GM18508 (cell line): ENCODE data around the gene KIF1C.
"Not testable (repeated sequence)": the region's sequence is repeated elsewhere in the genome, so short reads cannot be mapped to it uniquely, and the experiment has no call there.

Experiments
- ATAC-seq: cut with Tn5 transposase; IDR thresholded peaks from one replicate; pipeline ENCODE4 v1.9.1; 2021; ENCODE audit warnings: moderate number of reproducible peaks; ENCODE audit not compliant: insufficient read depth, unreplicated experiment

Gene KIF1C

GRCh38 chr17:5042157-5043022, 44.6 kb downstream of the KIF1C start:
- ATAC-seq: no peak

GRCh38 chr17:5043524-5043923, 45.8 kb downstream of the KIF1C start:
- no peak for ATAC-seq

GRCh38 chr17:5044630-5045029, 46.9 kb downstream of the KIF1C start:
- ATAC-seq: no peak

DNA sequence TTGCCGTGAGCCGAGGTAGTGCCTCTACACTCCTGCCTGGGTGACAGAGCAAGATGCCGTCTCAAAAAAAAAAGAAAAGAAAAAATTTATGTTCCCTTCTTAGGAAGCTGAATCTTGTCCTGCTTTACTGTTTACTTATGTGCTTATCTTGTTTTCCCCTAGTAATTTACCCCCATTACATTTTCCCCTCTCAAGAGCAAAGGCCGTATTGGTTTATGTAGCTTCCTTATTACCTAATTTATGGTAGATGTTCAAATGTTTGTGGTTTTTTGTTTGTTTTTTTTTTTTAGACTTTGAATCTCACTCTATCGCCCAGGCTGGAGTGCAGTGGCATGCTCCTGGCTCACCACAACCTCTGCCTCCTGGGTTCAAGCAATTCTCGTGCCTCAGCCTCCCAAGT, 47.7 kb downstream of the KIF1C start:
- ATAC-seq: no peak

DNA sequence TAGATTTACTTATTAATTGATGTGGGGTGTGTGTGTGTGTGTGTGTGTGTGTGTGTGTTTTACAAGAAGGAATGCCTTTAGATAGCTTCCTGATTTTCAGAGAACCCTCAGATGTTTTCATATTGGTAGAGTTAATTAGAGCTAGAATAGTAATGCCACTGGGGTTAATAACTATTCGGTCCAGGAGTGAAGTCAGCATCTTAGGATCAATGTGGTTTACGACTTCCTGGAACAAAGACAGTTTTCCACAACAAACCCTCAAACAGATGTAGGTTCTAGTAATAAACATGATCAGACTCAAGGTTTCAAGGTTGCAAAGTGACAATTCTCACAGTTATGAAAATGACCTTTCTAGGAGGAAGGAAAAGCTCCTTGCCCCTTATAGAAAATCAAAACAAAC, 49.7 kb downstream of the KIF1C start:
- ATAC-seq: no peak

- no peak for ATAC-seq
Observed at GRCh38 chr17:5049314-5049841, 51.6 kb downstream of the KIF1C start.

DNA sequence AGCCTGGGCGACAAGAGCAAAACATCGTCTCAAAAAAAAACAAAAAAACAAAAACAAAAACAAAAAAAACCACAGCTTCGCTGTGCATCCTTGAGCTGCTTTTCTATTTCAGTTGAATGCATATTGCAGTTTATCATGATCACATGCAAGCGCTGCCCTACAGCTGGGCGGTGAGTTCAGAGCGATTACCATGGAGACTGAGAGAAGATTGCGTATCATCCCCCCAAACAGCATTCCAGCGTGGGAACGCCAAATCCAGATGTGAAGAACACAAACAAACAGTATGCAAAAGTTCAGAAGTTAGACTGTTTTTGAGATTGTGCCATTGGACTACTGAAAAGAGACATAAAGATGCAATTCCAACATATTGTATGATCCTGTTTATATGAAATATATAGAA, 52.5 kb downstream of the KIF1C start:
- no peak for ATAC-seq

- ATAC-seq: no peak
Observed at GRCh38 chr17:5055543-5055942, 57.8 kb downstream of the KIF1C start.

- no peak for ATAC-seq
Observed at GRCh38 chr17:5065227-5065744, 67.5 kb downstream of the KIF1C start.

DNA sequence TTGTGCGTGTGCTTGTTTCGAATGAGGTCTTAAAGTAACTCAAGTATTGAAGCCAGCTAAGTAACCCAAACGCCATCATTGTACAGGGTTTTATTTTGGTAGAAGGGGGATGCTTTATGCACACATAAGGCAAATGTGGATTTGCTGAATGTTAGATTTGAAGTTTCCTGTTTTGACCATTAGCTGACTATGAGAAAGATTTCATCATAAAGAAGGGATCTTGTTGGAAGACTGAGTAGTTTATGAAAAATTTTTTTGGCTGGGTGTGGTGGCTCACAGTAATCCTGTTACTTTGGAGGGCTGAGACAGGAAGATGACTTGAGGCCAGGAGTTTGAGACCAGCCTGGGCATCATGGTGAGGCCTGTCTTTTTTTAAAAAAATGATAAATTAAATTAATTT, 70.5 kb downstream of the KIF1C start:
- no peak for ATAC-seq

DNA sequence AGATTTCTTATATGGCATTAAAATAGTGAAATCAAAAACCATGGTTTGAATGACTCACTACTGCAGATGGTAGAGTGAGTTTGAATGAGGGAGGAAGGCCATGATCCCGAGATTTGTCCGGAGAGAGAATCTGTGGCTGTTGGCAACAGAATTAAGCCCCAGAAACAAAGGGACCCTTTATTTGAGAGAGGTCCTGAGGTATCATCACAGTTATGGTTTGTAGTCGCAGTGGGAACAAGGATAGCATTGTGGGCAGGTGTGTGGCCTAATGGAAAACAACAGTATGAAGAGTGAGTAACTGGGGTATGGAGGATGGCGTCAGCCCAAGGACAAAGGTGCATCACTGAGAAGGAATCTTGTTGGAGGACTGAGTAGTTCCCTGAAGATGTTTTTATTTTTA, 72.0 kb downstream of the KIF1C start:
- no peak for ATAC-seq

DNA sequence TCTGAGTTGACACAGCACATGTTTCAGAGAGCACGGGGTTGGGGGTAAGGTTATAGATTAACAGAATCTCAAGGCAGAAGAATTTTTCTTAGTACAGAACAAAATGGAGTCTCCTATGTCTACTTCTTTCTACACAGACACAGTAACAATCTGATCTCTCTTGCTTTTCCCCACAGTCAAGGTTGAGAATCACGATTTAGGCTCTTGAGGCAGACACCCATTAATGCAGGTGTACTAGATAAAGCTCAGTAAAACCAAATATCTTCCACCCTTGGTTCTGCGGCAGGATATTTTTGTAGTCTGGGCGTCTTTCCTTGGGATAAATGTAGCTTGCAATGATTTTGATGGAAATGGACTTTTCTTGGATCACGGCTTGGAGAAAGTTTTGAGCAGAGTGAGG, 77.7 kb downstream of the KIF1C start:
- not testable (repeated sequence) for ATAC-seq

GRCh38 chr17:5077275-5077674, 79.5 kb downstream of the KIF1C start:
- not testable (repeated sequence) for ATAC-seq

DNA sequence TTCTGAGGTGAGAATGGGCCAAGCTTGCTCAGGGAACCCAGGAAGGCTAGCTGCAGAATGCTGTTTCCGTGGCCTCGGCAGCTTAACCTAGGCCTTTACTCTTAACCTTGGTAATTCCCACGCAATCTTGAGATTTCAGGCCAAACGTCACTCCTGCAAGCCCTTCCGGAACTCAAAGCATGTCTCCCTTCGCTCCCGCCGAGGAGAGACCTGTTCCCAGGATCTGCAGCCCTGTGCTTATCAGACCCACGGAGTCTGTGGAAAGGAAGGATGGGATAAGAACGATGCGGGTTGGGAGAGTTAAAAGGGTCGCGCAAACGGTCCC, 80.0 kb downstream of the KIF1C start:
- ATAC-seq: no peak
